ENCODE measurements around the gene MET. TPM values are rescaled to one million over a fixed set of nuclear protein-coding genes. Genes with fewer than 3 reads are reported as not detected.

MET gene
- total and polyA plus RNA-seq, 9 donors: 1.3 to 33.9 (median 5.8) TPM

- DNase-seq: no peak
- H3K4me3 ChIP-seq: no peak overlapping the region
- no peaks in the 10 kb centered on the region for H3K36me3 ChIP-seq
- intact Hi-C loops (cut with DNase I): no loop called here
- TF ChIP-seq POLR2A (IDR thresholded peaks at IDR 0.05) (no peak), EP300 (IDR thresholded peaks at IDR 0.05) (no peak)
- TF ChIP-seq, protein P1, sequence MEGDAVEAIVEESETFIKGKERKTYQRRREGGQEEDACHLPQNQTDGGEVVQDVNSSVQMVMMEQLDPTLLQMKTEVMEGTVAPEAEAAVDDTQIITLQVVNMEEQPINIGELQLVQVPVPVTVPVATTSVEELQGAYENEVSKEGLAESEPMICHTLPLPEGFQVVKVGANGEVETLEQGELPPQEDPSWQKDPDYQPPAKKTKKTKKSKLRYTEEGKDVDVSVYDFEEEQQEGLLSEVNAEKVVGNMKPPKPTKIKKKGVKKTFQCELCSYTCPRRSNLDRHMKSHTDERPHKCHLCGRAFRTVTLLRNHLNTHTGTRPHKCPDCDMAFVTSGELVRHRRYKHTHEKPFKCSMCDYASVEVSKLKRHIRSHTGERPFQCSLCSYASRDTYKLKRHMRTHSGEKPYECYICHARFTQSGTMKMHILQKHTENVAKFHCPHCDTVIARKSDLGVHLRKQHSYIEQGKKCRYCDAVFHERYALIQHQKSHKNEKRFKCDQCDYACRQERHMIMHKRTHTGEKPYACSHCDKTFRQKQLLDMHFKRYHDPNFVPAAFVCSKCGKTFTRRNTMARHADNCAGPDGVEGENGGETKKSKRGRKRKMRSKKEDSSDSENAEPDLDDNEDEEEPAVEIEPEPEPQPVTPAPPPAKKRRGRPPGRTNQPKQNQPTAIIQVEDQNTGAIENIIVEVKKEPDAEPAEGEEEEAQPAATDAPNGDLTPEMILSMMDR (IDR thresholded peaks at IDR 0.05): no peak
- H3K27me3 ChIP-seq: no peaks in the 10 kb centered on the region
- H3K4me1 ChIP-seq (ENCODE audit: insufficient read depth): no peaks in the 10 kb centered on the region
- no peak overlapping the region for H3K27ac ChIP-seq
- WGBS, 3 donors: 84 to 87% (median 84%) methylated on average over 3 of the region's 3 CpGs
- no peaks in the 10 kb centered on the region for H3K9me3 ChIP-seq
Observed at GRCh38 chr7:116776610-116777289, 104.8 kb downstream of the MET start.

- no peak for DNase-seq
- no peak overlapping the region for H3K27ac ChIP-seq
- H3K4me1 ChIP-seq (ENCODE audit: insufficient read depth): no peaks in the 10 kb centered on the region
Observed at GRCh38 chr7:116777651-116778281, 105.8 kb downstream of the MET start.

DNA sequence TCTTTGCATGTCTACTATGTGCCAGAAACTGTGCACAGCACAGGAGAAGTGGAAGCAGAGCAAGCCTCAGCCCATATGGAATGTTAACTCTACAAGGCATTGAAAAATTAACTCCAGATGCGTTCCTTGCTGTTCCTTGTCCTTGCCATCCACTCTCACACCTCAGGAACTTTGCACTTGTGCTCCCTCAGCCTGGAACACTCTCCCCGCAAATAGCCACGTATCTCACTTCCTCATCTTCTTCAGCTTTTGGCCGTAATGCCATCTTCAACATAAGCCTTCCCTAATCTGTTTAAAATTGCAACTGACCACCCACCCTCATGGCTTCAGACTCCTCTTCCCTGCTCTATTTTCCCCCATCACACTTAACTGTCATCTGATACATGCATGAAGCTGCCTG, 107.2 kb downstream of the MET start:
- Histone ChIP-seq H3K4me3 (no peak overlapping the region), H3K27ac (no peak overlapping the region), H3K9me3 (no peaks in the 10 kb centered on the region), H3K4me1 (ENCODE audit: insufficient read depth) (no peaks in the 10 kb centered on the region), H3K27me3 (no peaks in the 10 kb centered on the region), H3K36me3 (no peaks in the 10 kb centered on the region)
- 92 to 95% (median 94%) methylated on average over 4 of the region's 4 CpGs for WGBS, 3 donors
- DNase-seq: no peak
- intact Hi-C loops (cut with DNase I): no loop called here
- TF ChIP-seq POLR2A (IDR thresholded peaks at IDR 0.05): no peak
- TF ChIP-seq, protein P1 (IDR thresholded peaks at IDR 0.05): no peak
- TF ChIP-seq EP300 (IDR thresholded peaks at IDR 0.05): no peak

More at GRCh38 chr7:116777651-116778281, 105.8 kb downstream of the MET start:
- WGBS, 3 donors: 19 to 35% (median 24%) methylated on average over 3 of the region's 3 CpGs
- H3K9me3 ChIP-seq: no peaks in the 10 kb centered on the region
- intact Hi-C loops (cut with DNase I): no loop called here
- no peak overlapping the region for H3K4me3 ChIP-seq
- TF ChIP-seq, protein P1 (IDR thresholded peaks at IDR 0.05): no peak
- no peak for TF ChIP-seq POLR2A (IDR thresholded peaks at IDR 0.05)
- no peak for TF ChIP-seq EP300 (IDR thresholded peaks at IDR 0.05)
- H3K27me3 ChIP-seq: no peaks in the 10 kb centered on the region
- no peaks in the 10 kb centered on the region for H3K36me3 ChIP-seq

DNA sequence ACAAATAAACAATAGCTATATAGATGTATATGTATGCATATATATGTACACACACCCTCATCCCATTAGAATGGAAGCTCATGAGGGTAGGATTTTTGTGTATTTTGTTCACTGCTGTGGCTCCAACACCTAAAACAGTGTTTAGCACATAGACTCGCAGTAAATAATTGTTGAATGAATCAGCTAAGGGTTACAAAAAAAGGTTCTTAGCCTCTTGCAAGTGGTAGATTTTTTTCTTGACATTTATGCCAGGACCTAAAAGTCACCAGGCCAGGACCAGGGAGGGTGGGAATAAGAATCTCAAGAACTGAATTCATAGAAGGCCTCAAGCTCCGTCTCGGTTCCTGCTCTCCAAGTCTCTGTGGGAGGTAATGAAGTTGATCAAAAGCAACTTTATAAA, 107.9 kb downstream of the MET start:
- Histone ChIP-seq H3K27ac (no peak overlapping the region), H3K27me3 (no peaks in the 10 kb centered on the region), H3K4me1 (ENCODE audit: insufficient read depth) (no peaks in the 10 kb centered on the region), H3K36me3 (no peaks in the 10 kb centered on the region), H3K4me3 (no peak overlapping the region), H3K9me3 (no peaks in the 10 kb centered on the region)
- intact Hi-C loops (cut with DNase I): no loop called here
- DNase-seq: no peak
- TF ChIP-seq EP300 (IDR thresholded peaks at IDR 0.05) (no peak), POLR2A (IDR thresholded peaks at IDR 0.05) (no peak)
- TF ChIP-seq, protein P1 (IDR thresholded peaks at IDR 0.05): no peak
- 66 to 80% (median 72%) methylated on average over 3 of the region's 3 CpGs for WGBS, 3 donors
